ENCODE measurements around the gene GABRG3.

DNA sequence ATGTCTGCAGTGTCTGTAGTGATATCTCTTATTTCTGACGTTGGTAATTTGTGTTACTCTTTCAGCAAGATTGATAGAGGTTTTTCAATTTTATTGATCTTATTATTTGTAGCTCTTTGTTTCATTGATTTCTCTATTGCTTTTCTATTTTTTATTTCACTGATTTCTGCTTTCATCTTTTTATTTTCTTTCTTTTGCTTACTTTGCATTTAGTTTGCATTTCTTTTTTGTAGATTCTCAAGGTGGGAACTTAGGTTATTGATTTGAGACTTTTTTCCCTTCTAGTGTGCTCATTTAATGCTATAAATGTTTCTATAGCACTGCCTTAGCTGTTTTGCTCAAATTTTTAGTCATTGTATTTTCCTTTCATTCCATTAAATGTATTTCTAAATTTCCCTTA, 49.5 kb upstream of the GABRG3 start:
- TF ChIP-seq POLR2AphosphoS5 (IDR thresholded peaks at IDR 0.05; ENCODE audit: low read length) (no peak), YY1 (IDR thresholded peaks at IDR 0.05; ENCODE audit: low read depth, low read length) (no peak)
